H9 (cell line): ENCODE measurements around the gene GRIA4. TPM values are rescaled to one million over a fixed set of nuclear protein-coding genes. Genes with fewer than 3 reads are reported as not detected.

Experiments used
- DNase-seq: peaks from one replicate; pipeline ENCODE4 v3.0.0-alpha.2; 2017
- H2AFZ ChIP-seq: one replicate; pipeline ENCODE4 v1.6.1; 2013; ENCODE audit warnings: mild to moderate bottlenecking, low read length, control low read depth, moderate library complexity
- H2AK5ac ChIP-seq: 2 replicates; pipeline ENCODE4 v1.6.1; 2013; ENCODE audit warnings: low read length, control low read depth, mixed read lengths; ENCODE audit not compliant: insufficient read length
- H2BK120ac ChIP-seq: one replicate; pipeline ENCODE4 v1.6.1; 2013; ENCODE audit warnings: low read depth, mild to moderate bottlenecking, low read length, control low read depth, inconsistent platforms; ENCODE audit not compliant: poor library complexity, severe bottlenecking
- H2BK12ac ChIP-seq: 2 replicates; pipeline ENCODE4 v1.6.1; 2013; ENCODE audit warnings: low read length, control low read depth, mixed read lengths, low read depth; ENCODE audit not compliant: insufficient read length
- H2BK15ac ChIP-seq: 2 replicates; pipeline ENCODE4 v1.6.1; 2013; ENCODE audit warnings: low read depth, low read length, control low read depth
- H2BK20ac ChIP-seq: one replicate; pipeline ENCODE4 v1.6.1; 2013; ENCODE audit warnings: low read depth, mild to moderate bottlenecking, low read length, control low read depth, inconsistent platforms; ENCODE audit not compliant: poor library complexity, severe bottlenecking
- H2BK5ac ChIP-seq: 2 replicates; pipeline ENCODE4 v1.6.1; 2013; ENCODE audit warnings: low read length, control low read depth, mixed read lengths; ENCODE audit not compliant: insufficient read length
- H3K14ac ChIP-seq: 2 replicates; pipeline ENCODE4 v1.6.1; 2013; ENCODE audit warnings: low read length, control low read depth; ENCODE audit not compliant: insufficient read depth
- H3K18ac ChIP-seq: 2 replicates; pipeline ENCODE4 v1.6.1; 2013; ENCODE audit warnings: low read depth, mild to moderate bottlenecking, mixed read lengths, low read length, control low read depth; ENCODE audit not compliant: insufficient read length
- H3K23ac ChIP-seq: 2 replicates; pipeline ENCODE4 v1.6.1; 2013; ENCODE audit warnings: low read length, control low read depth, mixed read lengths, low read depth; ENCODE audit not compliant: insufficient read length
- H3K23me2 ChIP-seq: 2 replicates; pipeline ENCODE4 v1.6.1; 2013; ENCODE audit warnings: low read depth, mild to moderate bottlenecking, mixed read lengths, low read length, control low read depth; ENCODE audit not compliant: insufficient read length, poor library complexity, severe bottlenecking
- H3K27ac ChIP-seq: 2 replicates; pipeline ENCODE4 v1.5.1; 2013; ENCODE audit warnings: low read length, control low read depth, mixed read lengths, low read depth; ENCODE audit not compliant: insufficient read length
- H3K27me3 ChIP-seq: 2 replicates; pipeline ENCODE4 v1.6.1; 2013; ENCODE audit warnings: low read length, control low read depth, inconsistent platforms; ENCODE audit not compliant: insufficient read depth
- H3K4ac ChIP-seq: 2 replicates; pipeline ENCODE4 v1.6.1; 2013; ENCODE audit warnings: low read depth, mild to moderate bottlenecking, control low read depth, inconsistent platforms, low read length, moderate library complexity
- H3K4me1 ChIP-seq: 2 replicates; pipeline ENCODE4 v1.6.1; 2013; ENCODE audit warnings: low read length, control low read depth, inconsistent platforms; ENCODE audit not compliant: insufficient read depth
- H3K4me2 ChIP-seq: 2 replicates; pipeline ENCODE4 v1.6.1; 2013; ENCODE audit warnings: low read length, control low read depth, mixed read lengths; ENCODE audit not compliant: insufficient read length, insufficient read depth
- H3K56ac ChIP-seq: 2 replicates; pipeline ENCODE4 v1.6.1; 2013; ENCODE audit warnings: low read depth, mild to moderate bottlenecking, mixed read lengths, low read length, control low read depth; ENCODE audit not compliant: insufficient read length
- H3K79me1 ChIP-seq: 2 replicates; pipeline ENCODE4 v1.6.1; 2013; ENCODE audit warnings: low read depth, mild to moderate bottlenecking, moderate library complexity, low read length, control low read depth, inconsistent platforms; ENCODE audit not compliant: insufficient read depth, poor library complexity, severe bottlenecking
- H3K79me2 ChIP-seq: 2 replicates; pipeline ENCODE4 v1.6.1; 2013; ENCODE audit warnings: low read length, control low read depth, inconsistent platforms; ENCODE audit not compliant: insufficient read depth
- H3K9ac ChIP-seq: 2 replicates; pipeline ENCODE4 v1.6.1; 2013; ENCODE audit warnings: low read length, control low read depth, mixed read lengths; ENCODE audit not compliant: insufficient read length; ENCODE audit errors: extremely low read depth
- H3K9me3 ChIP-seq: one replicate; pipeline ENCODE4 v1.6.1; 2013; ENCODE audit warnings: low read depth, low read length, inconsistent platforms; ENCODE audit not compliant: control insufficient read depth
- H3T11ph ChIP-seq: one replicate; pipeline ENCODE4 v1.6.1; 2013; ENCODE audit warnings: mild to moderate bottlenecking, low read length, control low read depth, inconsistent platforms
- H4K20me1 ChIP-seq: one replicate; pipeline ENCODE4 v1.6.1; 2013; ENCODE audit not compliant: control insufficient read depth, insufficient read length, insufficient read depth
- H4K5ac ChIP-seq: 2 replicates; pipeline ENCODE4 v1.6.1; 2013; ENCODE audit warnings: low read depth, mild to moderate bottlenecking, mixed read lengths, low read length, control low read depth; ENCODE audit not compliant: insufficient read length
- H4K8ac ChIP-seq: replicated peaks from 2 replicates; pipeline ENCODE4 v1.6.1; 2013; ENCODE audit warnings: low read length, control low read depth, mixed read lengths, low read depth; ENCODE audit not compliant: insufficient read length
- H4K91ac ChIP-seq: 2 replicates; pipeline ENCODE4 v1.6.1; 2013; ENCODE audit warnings: low read depth, mild to moderate bottlenecking, moderate library complexity, mixed read lengths, low read length, control low read depth; ENCODE audit not compliant: insufficient read length
- H3K27ac Mint-ChIP-seq, 3 experiments: 2 replicates in 2 of 3; 3 replicates in 1 of 3; pipeline ENCODE4 v1.8.0; 2020 to 2021; ENCODE audit warnings: mixed read lengths in 3 of 3, mild to moderate bottlenecking in 1 of 3, moderate library complexity in 1 of 3
- H3K27me3 Mint-ChIP-seq: 2 replicates; pipeline ENCODE4 v1.8.0; 2021; ENCODE audit warnings: low read depth, mild to moderate bottlenecking, moderate library complexity, mixed read lengths
- H3K36me3 Mint-ChIP-seq, 3 experiments: 2 replicates in 2 of 3; 3 replicates in 1 of 3; pipeline ENCODE4 v1.8.0; 2020 to 2021; ENCODE audit warnings: low read depth in 3 of 3, mixed read lengths in 3 of 3; ENCODE audit not compliant: insufficient read depth in 1 of 3
- H3K4me1 Mint-ChIP-seq, 2 experiments: 2 replicates each; pipeline ENCODE4 v1.8.0; 2020; ENCODE audit warnings: mixed read lengths in 2 of 2
- H3K4me3 Mint-ChIP-seq, 2 experiments: 2 replicates in 1 of 2; 3 replicates in 1 of 2; pipeline ENCODE4 v1.8.0; 2020 to 2021; ENCODE audit warnings: mild to moderate bottlenecking in 2 of 2, mixed read lengths in 2 of 2, moderate library complexity in 1 of 2
- H3K9me3 Mint-ChIP-seq, 2 experiments: 2 replicates in 1 of 2; 3 replicates in 1 of 2; pipeline ENCODE4 v1.8.0; 2020; ENCODE audit warnings: mild to moderate bottlenecking in 2 of 2, mixed read lengths in 2 of 2, moderate library complexity in 1 of 2
- CTCF ChIP-seq: fragments of 200-600 bp; sonication (generic); conservative IDR thresholded peaks from 3 replicates; pipeline ENCODE4 v1.8.0; 2021; ENCODE audit warnings: antibody characterized with exemption, mild to moderate bottlenecking
- WGBS: extraction: QIAGEN DNeasy Blood & Tissue Kit; methylation state at CpG from one replicate; pipeline ENCODE4 v1.1.7; 2013; ENCODE audit warnings: missing lambda C conversion rate, low lambda C conversion rate, mixed read lengths; ENCODE audit not compliant: insufficient read length; ENCODE audit errors: extremely low coverage; 5-methylcytosine and 5-hydroxymethylcytosine counted together
- total RNA-seq: library from RNA; stranded (reverse); gene quantifications from 2 replicates; pipeline ENCODE4 v1.2.1, GENCODE V29; 2021

GRIA4 gene
- total RNA-seq, 1 experiment from 2014 or later, result 0.83 TPM

DNA sequence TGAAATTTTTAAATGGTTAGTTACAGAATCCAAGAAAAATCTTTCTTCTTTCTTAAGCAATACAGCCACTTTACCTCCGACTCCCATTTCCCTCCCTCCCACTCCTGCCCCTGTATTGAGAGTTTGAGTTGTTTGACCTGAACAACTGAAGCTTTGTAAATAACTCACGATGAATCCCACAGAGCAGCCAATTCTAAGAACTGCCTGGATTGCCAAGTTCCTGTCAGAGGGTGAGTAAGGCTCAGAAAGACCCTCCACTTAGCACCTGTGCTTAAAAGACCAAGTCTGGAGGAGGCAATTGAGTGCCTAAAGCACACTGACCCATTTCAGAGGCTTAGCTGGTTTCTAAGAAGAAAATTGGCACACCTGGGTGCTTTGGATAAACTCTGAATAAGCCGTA, 253.7 kb downstream of the GRIA4 start:
- Histone ChIP-seq H3K9ac (no peak overlapping the region), H3K4me2 (no peak overlapping the region), H4K91ac (no peak overlapping the region), H3K9me3 (no peaks in the 10 kb centered on the region), H2BK120ac (no peak overlapping the region), H4K8ac (no peak overlapping the region), H3K27me3 (no peaks in the 10 kb centered on the region), H2BK15ac (peak overlapping the region; percentile 89; the same call in 1 of the 2 replicates), H3K79me2 (no peaks in the 10 kb centered on the region), H3K18ac (no peak overlapping the region), H3K79me1 (no peaks in the 10 kb centered on the region), H3K4me1 (peaks cover 3% of the 10 kb centered on the region; the same call in 1 of the 2 replicates), H2BK5ac (no peak overlapping the region), H4K20me1 (no peaks in the 10 kb centered on the region), H2BK12ac (no peak overlapping the region), H4K5ac (no peak overlapping the region), H3K23ac (no peak overlapping the region), H3T11ph (no peak overlapping the region), H2BK20ac (no peak overlapping the region), H2AK5ac (no peak overlapping the region), H3K27ac (no peak overlapping the region), H2AFZ (no peak overlapping the region), H3K4ac (no peak overlapping the region), H3K56ac (no peak overlapping the region), H3K23me2 (no peaks in the 10 kb centered on the region), H3K14ac (no peak overlapping the region)
- DNase-seq, result no peak
- no CpG with 5 or more reads among the region's 3 CpGs for whole genome bisulfite sequencing
- no peaks in the 10 kb centered on the region for H3K9me3 Mint-ChIP-seq
- H3K36me3 Mint-ChIP-seq, result no peaks in the 10 kb centered on the region
- H3K27ac Mint-ChIP-seq, result 0 out of 7 replicates have a peak overlapping the region, but pooled peaks of 1 of the 3 experiments have one; percentile 71
- peaks cover 10 to 15% of the 10 kb centered on the region in 2 experiments for H3K4me1 Mint-ChIP-seq
- H3K27me3 Mint-ChIP-seq, result no peaks in the 10 kb centered on the region
- no peak overlapping the region for H3K4me3 Mint-ChIP-seq
- no peak for TF ChIP-seq CTCF
